BE2C (cell line): Measurements from ENCODE around the gene ZNF37A.
A peak's percentile ranks its signal among the peaks of the same experiment; 100 is the strongest.
"Not testable (repeated sequence)": the region's sequence is repeated elsewhere in the genome, so short reads cannot be mapped to it uniquely, and the experiment has no call there.

ENCODE experiments used
- DNase-seq: peaks from one replicate; pipeline ENCODE4 v3.0.0-alpha.2; 2020
- H3K27me3 ChIP-seq: fragments of 250-450 bp; sonication (Bioruptor Pico); 2 replicates; pipeline ENCODE4 v1.5.1; 2020; ENCODE audit warnings: mild to moderate bottlenecking
- H3K36me3 ChIP-seq: fragments of 250-450 bp; sonication (Bioruptor Pico); 2 replicates; pipeline ENCODE4 v1.5.1; 2020; ENCODE audit warnings: mild to moderate bottlenecking
- H3K4me1 ChIP-seq: fragments of 250-450 bp; sonication (Bioruptor Pico); 2 replicates; pipeline ENCODE4 v1.5.1; 2020
- H3K4me3 ChIP-seq: 2 replicates; pipeline ENCODE4 v1.5.1; 2011; ENCODE audit warnings: low read depth, low read length
- H3K9me3 ChIP-seq: fragments of 250-450 bp; sonication (Bioruptor Pico); 2 replicates; pipeline ENCODE4 v1.5.1; 2020
- CTCF ChIP-seq: IDR thresholded peaks from 2 replicates; pipeline ENCODE4 v1.5.1; 2012; ENCODE audit warnings: mild to moderate bottlenecking, low read depth, low read length

The ZNF37A gene

GRCh38 chr10:38070501-38070900 lies 23.6 kb upstream of the ZNF37A start:
- TF ChIP-seq CTCF, result no peak
- Histone ChIP-seq H3K4me3 (no peak overlapping the region), H3K4me1 (no peaks in the 10 kb centered on the region), H3K27me3 (no peaks in the 10 kb centered on the region), H3K9me3 (no peaks in the 10 kb centered on the region), H3K36me3 (no peaks in the 10 kb centered on the region)
- DNase-seq, result no peak

- no peak overlapping the region for H3K4me3 ChIP-seq
- no peaks in the 10 kb centered on the region for H3K9me3 ChIP-seq
- H3K36me3 ChIP-seq, result no peaks in the 10 kb centered on the region
- no peaks in the 10 kb centered on the region for H3K4me1 ChIP-seq
- no peaks in the 10 kb centered on the region for H3K27me3 ChIP-seq
- no peak for DNase-seq
- no peak for TF ChIP-seq CTCF
Measured at GRCh38 chr10:38072552-38072951, 21.6 kb upstream of the ZNF37A start.

GRCh38 chr10:38076687-38077086 lies 17.4 kb upstream of the ZNF37A start:
- H3K36me3 ChIP-seq, result no peaks in the 10 kb centered on the region
- H3K4me1 ChIP-seq, result no peaks in the 10 kb centered on the region
- no peaks in the 10 kb centered on the region for H3K27me3 ChIP-seq
- H3K9me3 ChIP-seq, result no peaks in the 10 kb centered on the region
- no peak for TF ChIP-seq CTCF
- H3K4me3 ChIP-seq, result no peak overlapping the region
- no peak for DNase-seq

GRCh38 chr10:38093318-38093717 lies 819 bp upstream of the ZNF37A start:
- H3K27me3 ChIP-seq, DNase-seq, H3K4me1 ChIP-seq, H3K9me3 ChIP-seq, H3K4me3 ChIP-seq: not testable (repeated sequence)
- H3K36me3 ChIP-seq, result peaks cover 21% of the 10 kb centered on the region

GRCh38 chr10:38093816-38094157 lies 350 bp upstream of the ZNF37A start:
- no peak for DNase-seq
- Histone ChIP-seq H3K36me3 (peaks cover 21% of the 10 kb centered on the region), H3K9me3 (no peaks in the 10 kb centered on the region), H3K27me3 (no peaks in the 10 kb centered on the region), H3K4me1 (no peaks in the 10 kb centered on the region), H3K4me3 (peak overlapping the region; percentile 71)
- TF ChIP-seq CTCF, result no peak

- H3K27me3 ChIP-seq, result no peaks in the 10 kb centered on the region
- DNase-seq, result no peak
- H3K9me3 ChIP-seq, result no peaks in the 10 kb centered on the region
- peak overlapping the region; percentile 71 for H3K4me3 ChIP-seq
- no peak for TF ChIP-seq CTCF
- peaks cover 25% of the 10 kb centered on the region for H3K36me3 ChIP-seq
- H3K4me1 ChIP-seq, result no peaks in the 10 kb centered on the region
Measured at GRCh38 chr10:38094927-38095574, 914 bp downstream of the ZNF37A start.

- TF ChIP-seq CTCF, result no peak
- H3K4me1 ChIP-seq, result no peaks in the 10 kb centered on the region
- H3K4me3 ChIP-seq, result no peak overlapping the region
- H3K36me3 ChIP-seq, result peaks cover 17% of the 10 kb centered on the region
- no peaks in the 10 kb centered on the region; the same call in 1 of the 2 replicates for H3K9me3 ChIP-seq
- no peaks in the 10 kb centered on the region for H3K27me3 ChIP-seq
- DNase-seq, result no peak
Measured at GRCh38 chr10:38102880-38103279, 8.7 kb downstream of the ZNF37A start.
